ENCODE measurements around the gene EXOSC3. TPM values are rescaled to one million over a fixed set of nuclear protein-coding genes. Genes with fewer than 3 reads are reported as not detected.
"Not testable (repeated sequence)": the region's sequence is repeated elsewhere in the genome, so short reads cannot be mapped to it uniquely, and the experiment has no call there.

Gene EXOSC3
- total RNA-seq, 1 experiment from 2014 or later, result 81.0 TPM

DNA sequence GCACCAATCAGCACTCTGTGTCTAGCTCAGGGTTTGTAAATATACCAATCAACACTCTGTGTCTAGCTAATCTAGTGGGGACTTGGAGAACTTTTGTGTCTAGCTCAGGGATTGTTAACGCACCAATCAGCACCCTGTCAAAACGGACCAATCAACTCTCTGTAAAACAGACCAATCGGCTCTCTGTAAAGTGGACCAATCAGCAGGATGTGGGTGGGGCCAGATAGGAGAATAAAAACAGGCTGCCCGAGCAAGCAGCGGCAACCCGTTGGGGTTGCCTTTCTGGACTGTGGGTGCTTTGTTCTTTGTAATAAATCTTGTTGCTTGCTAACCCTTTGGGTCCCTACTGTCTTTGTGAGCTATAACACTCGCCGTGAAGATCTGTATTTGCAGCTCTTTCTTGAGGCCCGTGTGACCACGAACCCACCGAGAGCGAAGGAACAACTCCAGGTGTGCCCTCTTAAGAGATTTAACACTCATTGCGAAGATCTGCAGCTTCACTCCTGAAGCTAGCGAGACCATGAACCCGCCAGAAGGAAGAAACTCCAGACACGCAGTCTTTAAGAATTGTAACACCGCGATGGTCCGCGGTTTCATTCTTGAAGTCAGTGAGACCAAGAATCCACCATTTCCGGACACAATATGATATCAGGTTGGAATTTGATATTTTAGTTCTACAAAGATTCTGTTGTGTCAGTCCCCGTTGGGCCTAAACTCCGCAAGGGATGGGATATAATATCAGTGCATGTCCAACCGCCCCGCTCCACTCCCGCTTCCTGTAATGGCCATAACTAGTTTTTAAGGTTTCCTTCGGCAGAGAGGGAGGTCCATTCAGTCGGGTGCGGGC, 32.0 kb downstream of the EXOSC3 start:
- H2BK5ac ChIP-seq (ENCODE audit: insufficient read length, low read length), result no peak overlapping the region
- peak overlapping the region; percentile 51 for H2AFZ ChIP-seq (ENCODE audit: low read length)
- H3T11ph ChIP-seq (ENCODE audit: low read length), result no peak overlapping the region
- H3K9me3 Mint-ChIP-seq, result peaks cover 0 to 5% of the 10 kb centered on the region in 2 experiments; a peak in 2 of 5 replicates
- H3K4me2 ChIP-seq (ENCODE audit: insufficient read depth, insufficient read length, low read length), result peak overlapping the region; percentile 86
- no peak overlapping the region for H3K9ac ChIP-seq (ENCODE audit: extremely low read depth, insufficient read length, low read length)
- no peak overlapping the region for H4K8ac ChIP-seq (replicated peaks; ENCODE audit: insufficient read length, low read depth, low read length)
- no peak overlapping the region for H3K27ac Mint-ChIP-seq
- H3K23me2 ChIP-seq (ENCODE audit: insufficient read length, low read depth, low read length, poor library complexity, severe bottlenecking), result peaks cover 4% of the 10 kb centered on the region
- no peak overlapping the region for H3K14ac ChIP-seq (ENCODE audit: insufficient read depth, low read length)
- H3K27ac ChIP-seq (ENCODE audit: insufficient read length, low read depth, low read length), result no peak overlapping the region
- no peak overlapping the region for H3K4ac ChIP-seq (ENCODE audit: low read depth, low read length)
- no peak overlapping the region for H4K5ac ChIP-seq (ENCODE audit: insufficient read length, low read depth, low read length)
- peaks cover 0 to 7% (median 2%) of the 10 kb centered on the region in 3 experiments; a peak in 3 of 7 replicates for H3K36me3 Mint-ChIP-seq (ENCODE audit: insufficient read depth in 1 of 3, low read depth in 3 of 3)
- DNase-seq, result no peak
- no CpG with 5 or more reads among the region's 29 CpGs for WGBS (ENCODE audit: extremely low coverage, insufficient read length, low lambda C conversion rate)
- H2BK12ac ChIP-seq (ENCODE audit: insufficient read length, low read depth, low read length), result no peak overlapping the region
- H3K4me1 ChIP-seq (ENCODE audit: insufficient read depth, low read length), result no peaks in the 10 kb centered on the region
- no peaks in the 10 kb centered on the region; the same call in 1 of the 2 replicates for H3K79me2 ChIP-seq (ENCODE audit: insufficient read depth, low read length)
- TF ChIP-seq, protein P1, sequence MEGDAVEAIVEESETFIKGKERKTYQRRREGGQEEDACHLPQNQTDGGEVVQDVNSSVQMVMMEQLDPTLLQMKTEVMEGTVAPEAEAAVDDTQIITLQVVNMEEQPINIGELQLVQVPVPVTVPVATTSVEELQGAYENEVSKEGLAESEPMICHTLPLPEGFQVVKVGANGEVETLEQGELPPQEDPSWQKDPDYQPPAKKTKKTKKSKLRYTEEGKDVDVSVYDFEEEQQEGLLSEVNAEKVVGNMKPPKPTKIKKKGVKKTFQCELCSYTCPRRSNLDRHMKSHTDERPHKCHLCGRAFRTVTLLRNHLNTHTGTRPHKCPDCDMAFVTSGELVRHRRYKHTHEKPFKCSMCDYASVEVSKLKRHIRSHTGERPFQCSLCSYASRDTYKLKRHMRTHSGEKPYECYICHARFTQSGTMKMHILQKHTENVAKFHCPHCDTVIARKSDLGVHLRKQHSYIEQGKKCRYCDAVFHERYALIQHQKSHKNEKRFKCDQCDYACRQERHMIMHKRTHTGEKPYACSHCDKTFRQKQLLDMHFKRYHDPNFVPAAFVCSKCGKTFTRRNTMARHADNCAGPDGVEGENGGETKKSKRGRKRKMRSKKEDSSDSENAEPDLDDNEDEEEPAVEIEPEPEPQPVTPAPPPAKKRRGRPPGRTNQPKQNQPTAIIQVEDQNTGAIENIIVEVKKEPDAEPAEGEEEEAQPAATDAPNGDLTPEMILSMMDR (conservative IDR thresholded peaks at IDR 0.05), result no peak
- peaks cover 11 to 12% of the 10 kb centered on the region in 2 experiments for H3K4me1 Mint-ChIP-seq
- H3K18ac ChIP-seq (ENCODE audit: insufficient read length, low read depth, low read length), result no peak overlapping the region
- peaks cover 8% of the 10 kb centered on the region for H3K27me3 Mint-ChIP-seq (ENCODE audit: low read depth)
- H3K27me3 ChIP-seq (ENCODE audit: insufficient read depth, low read length), result no peaks in the 10 kb centered on the region
- H3K23ac ChIP-seq (ENCODE audit: insufficient read length, low read depth, low read length), result no peak overlapping the region
- H2BK120ac ChIP-seq (ENCODE audit: low read depth, low read length, poor library complexity, severe bottlenecking), result no peak overlapping the region
- no peak overlapping the region for H3K56ac ChIP-seq (ENCODE audit: insufficient read length, low read depth, low read length)
- peak overlapping the region; percentile 93 to 97 for H3K4me3 Mint-ChIP-seq
- H2BK20ac ChIP-seq (ENCODE audit: low read depth, low read length, poor library complexity, severe bottlenecking), result no peak overlapping the region
- no peak overlapping the region for H2AK5ac ChIP-seq (ENCODE audit: insufficient read length, low read length)
- H4K91ac ChIP-seq (ENCODE audit: insufficient read length, low read depth, low read length), result no peak overlapping the region
- H3K79me1 ChIP-seq (ENCODE audit: insufficient read depth, low read depth, low read length, poor library complexity, severe bottlenecking), result no peaks in the 10 kb centered on the region
- H3K9me3 ChIP-seq (ENCODE audit: control insufficient read depth, low read depth, low read length), result no peaks in the 10 kb centered on the region
- no peak overlapping the region for H2BK15ac ChIP-seq (ENCODE audit: low read depth, low read length)
- no peaks in the 10 kb centered on the region for H4K20me1 ChIP-seq (ENCODE audit: control insufficient read depth, insufficient read depth, insufficient read length)

DNA sequence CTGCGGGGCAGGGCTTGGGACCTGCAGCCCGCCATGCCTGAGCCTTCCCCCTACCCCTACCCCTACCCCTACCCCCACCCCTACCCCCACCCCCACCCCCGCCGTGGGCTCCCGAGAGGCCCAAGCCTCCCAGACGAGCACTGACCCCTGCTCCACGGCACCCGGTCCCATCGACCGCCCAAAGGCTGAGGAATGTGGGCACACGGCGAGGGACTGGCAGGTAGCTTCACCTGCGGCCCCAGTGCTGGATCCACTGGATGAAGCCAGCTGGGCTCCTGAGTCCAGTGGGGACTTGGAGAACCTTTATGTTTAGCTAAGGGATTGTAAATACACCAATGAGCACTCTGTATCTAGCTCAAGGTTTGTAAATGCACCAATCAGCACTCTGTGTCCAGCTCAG, 32.8 kb downstream of the EXOSC3 start:
- H2BK20ac ChIP-seq (ENCODE audit: low read depth, low read length, poor library complexity, severe bottlenecking); H3K36me3 Mint-ChIP-seq (ENCODE audit: insufficient read depth in 1 of 3, low read depth in 3 of 3); H3K79me1 ChIP-seq (ENCODE audit: insufficient read depth, low read depth, low read length, poor library complexity, severe bottlenecking); H2AFZ ChIP-seq (ENCODE audit: low read length); H3K27me3 Mint-ChIP-seq (ENCODE audit: low read depth); H3K27ac ChIP-seq (ENCODE audit: insufficient read length, low read depth, low read length); H2BK12ac ChIP-seq (ENCODE audit: insufficient read length, low read depth, low read length); H3K23ac ChIP-seq (ENCODE audit: insufficient read length, low read depth, low read length); H4K91ac ChIP-seq (ENCODE audit: insufficient read length, low read depth, low read length); H3K4me1 ChIP-seq (ENCODE audit: insufficient read depth, low read length); H3K9ac ChIP-seq (ENCODE audit: extremely low read depth, insufficient read length, low read length); H3K27me3 ChIP-seq (ENCODE audit: insufficient read depth, low read length); H4K5ac ChIP-seq (ENCODE audit: insufficient read length, low read depth, low read length); H2BK5ac ChIP-seq (ENCODE audit: insufficient read length, low read length); H3K9me3 Mint-ChIP-seq; H3K14ac ChIP-seq (ENCODE audit: insufficient read depth, low read length); H3K56ac ChIP-seq (ENCODE audit: insufficient read length, low read depth, low read length); H3K23me2 ChIP-seq (ENCODE audit: insufficient read length, low read depth, low read length, poor library complexity, severe bottlenecking); DNase-seq; H4K8ac ChIP-seq (replicated peaks; ENCODE audit: insufficient read length, low read depth, low read length); H2BK15ac ChIP-seq (ENCODE audit: low read depth, low read length); H3K9me3 ChIP-seq (ENCODE audit: control insufficient read depth, low read depth, low read length); H3K4me2 ChIP-seq (ENCODE audit: insufficient read depth, insufficient read length, low read length); H4K20me1 ChIP-seq (ENCODE audit: control insufficient read depth, insufficient read depth, insufficient read length); H2AK5ac ChIP-seq (ENCODE audit: insufficient read length, low read length); H3K27ac Mint-ChIP-seq; H3K4ac ChIP-seq (ENCODE audit: low read depth, low read length); H3K79me2 ChIP-seq (ENCODE audit: insufficient read depth, low read length); H2BK120ac ChIP-seq (ENCODE audit: low read depth, low read length, poor library complexity, severe bottlenecking); H3K18ac ChIP-seq (ENCODE audit: insufficient read length, low read depth, low read length); H3T11ph ChIP-seq (ENCODE audit: low read length): not testable (repeated sequence)
- peak overlapping the region in 1 of 2 experiments; percentile 97; a peak in 1 of 5 replicates for H3K4me3 Mint-ChIP-seq
- no CpG with 5 or more reads among the region's 13 CpGs for WGBS (ENCODE audit: extremely low coverage, insufficient read length, low lambda C conversion rate)
- peaks cover 11 to 12% of the 10 kb centered on the region in 2 experiments for H3K4me1 Mint-ChIP-seq
